Measurements from ENCODE around the gene IZUMO1. TPM values are rescaled to one million over a fixed set of nuclear protein-coding genes. Genes with fewer than 3 reads are reported as not detected.

Gene IZUMO1
- total RNA-seq, 1 experiment from 2014 or later: 10.3 TPM

GRCh38 chr19:48737360-48737998, 9.2 kb downstream of the IZUMO1 start:
- peaks cover 41% of the 10 kb centered on the region for H3K4me1 Mint-ChIP-seq (ENCODE audit: low read depth, unreplicated experiment)
- DNase-seq: peak in 1 of 2 experiments; percentile 51
- H3K27ac Mint-ChIP-seq (ENCODE audit: unreplicated experiment): peak overlapping the region; percentile 77

GRCh38 chr19:48735031-48735615, 11.6 kb downstream of the IZUMO1 start:
- no peaks in the 10 kb centered on the region for H3K9me3 ChIP-seq
- TF ChIP-seq CTCF (IDR thresholded peaks at IDR 0.05; ENCODE audit: insufficient read depth in 1 of 2, low read depth in 1 of 2, low read length in 1 of 2, severe bottlenecking in 1 of 2, unreplicated experiment in 1 of 2): peak; percentile 22 to 41
- no TSS peak for BruUV-seq (replicated peaks)
- H3K4me1 Mint-ChIP-seq (ENCODE audit: low read depth, unreplicated experiment): peaks cover 33% of the 10 kb centered on the region
- peak overlapping the region; percentile 73 for H3K27ac Mint-ChIP-seq (ENCODE audit: unreplicated experiment)
- H3K36me3 Mint-ChIP-seq (ENCODE audit: insufficient read depth, unreplicated experiment): peaks cover 22% of the 10 kb centered on the region
- ChIA-PET POLR2A (interaction anchor here (0.6 to 1.0 kb wide), 2 partner anchors 21 to 39 kb away, joined by 4 to 8 read pairs; no protein-coding TSS in a partner anchor), CTCF (interaction anchor here (0.6 to 1.2 kb wide), 7 partner anchors 10 to 59 kb away, joined by 3 to 7 read pairs (median 6); no protein-coding TSS in a partner anchor)
- H3K4me3 ChIP-seq (ENCODE audit: low read depth, low read length): peak overlapping the region; percentile 55
- H3K36me3 ChIP-seq (ENCODE audit: control insufficient read depth, insufficient read depth, low read length): no peaks in the 10 kb centered on the region
- H3K4me1 ChIP-seq: peaks cover 10% of the 10 kb centered on the region
- DNase-seq: peak; percentile 85 to 86
- no peaks in the 10 kb centered on the region for H3K9me3 Mint-ChIP-seq (ENCODE audit: unreplicated experiment)
- H3K27me3 Mint-ChIP-seq (ENCODE audit: insufficient read depth, unreplicated experiment): no peaks in the 10 kb centered on the region
- intact Hi-C loops (cut with micrococcal nuclease; ENCODE audit: unreplicated experiment): no loop called here
- peak overlapping the region; percentile 85 for H3K4me3 Mint-ChIP-seq (ENCODE audit: unreplicated experiment)
- H3K27me3 ChIP-seq (replicated peaks; ENCODE audit: control insufficient read depth, insufficient read depth, low read length): no peaks in the 10 kb centered on the region

More at GRCh38 chr19:48737360-48737998, 9.2 kb downstream of the IZUMO1 start:
- Histone ChIP-seq H3K36me3 (ENCODE audit: control insufficient read depth, insufficient read depth, low read length) (no peaks in the 10 kb centered on the region), H3K4me1 (peaks cover 22% of the 10 kb centered on the region), H3K4me3 (ENCODE audit: low read depth, low read length) (no peak overlapping the region), H3K9me3 (no peaks in the 10 kb centered on the region), H3K27me3 (replicated peaks; ENCODE audit: control insufficient read depth, insufficient read depth, low read length) (no peaks in the 10 kb centered on the region)
- POLR2A ChIA-PET: no interaction called here
- H3K27me3 Mint-ChIP-seq (ENCODE audit: insufficient read depth, unreplicated experiment): no peaks in the 10 kb centered on the region
- H3K4me3 Mint-ChIP-seq (ENCODE audit: unreplicated experiment): no peak overlapping the region
- intact Hi-C loops (cut with micrococcal nuclease; ENCODE audit: unreplicated experiment): no loop called here
- CTCF ChIA-PET: interaction anchor here (1.7 to 2.9 kb wide), 2 partner anchors 13 to 24 kb away, joined by 10 to 37 read pairs; no protein-coding TSS in a partner anchor
- no peak for TF ChIP-seq CTCF (IDR thresholded peaks at IDR 0.05; ENCODE audit: insufficient read depth in 1 of 2, low read depth in 1 of 2, low read length in 1 of 2, severe bottlenecking in 1 of 2, unreplicated experiment in 1 of 2)
- peaks cover 26% of the 10 kb centered on the region for H3K36me3 Mint-ChIP-seq (ENCODE audit: insufficient read depth, unreplicated experiment)
- no TSS peak for BruUV-seq (replicated peaks)
- H3K9me3 Mint-ChIP-seq (ENCODE audit: unreplicated experiment): no peaks in the 10 kb centered on the region

- peaks cover 22% of the 10 kb centered on the region for H3K36me3 Mint-ChIP-seq (ENCODE audit: insufficient read depth, unreplicated experiment)
- peak overlapping the region; percentile 55 for H3K4me3 ChIP-seq (ENCODE audit: low read depth, low read length)
- intact Hi-C loops (cut with micrococcal nuclease; ENCODE audit: unreplicated experiment): no loop called here
- H3K36me3 ChIP-seq (ENCODE audit: control insufficient read depth, insufficient read depth, low read length): no peaks in the 10 kb centered on the region
- DNase-seq: no peak
- no peaks in the 10 kb centered on the region for H3K27me3 ChIP-seq (replicated peaks; ENCODE audit: control insufficient read depth, insufficient read depth, low read length)
- H3K27me3 Mint-ChIP-seq (ENCODE audit: insufficient read depth, unreplicated experiment): no peaks in the 10 kb centered on the region
- peaks cover 28% of the 10 kb centered on the region for H3K4me1 Mint-ChIP-seq (ENCODE audit: low read depth, unreplicated experiment)
- H3K9me3 Mint-ChIP-seq (ENCODE audit: unreplicated experiment): no peaks in the 10 kb centered on the region
- no peaks in the 10 kb centered on the region for H3K9me3 ChIP-seq
- CTCF ChIA-PET: interaction anchor here (1.2 kb wide), 2 partner anchors 22 to 59 kb away, joined by 5 to 7 read pairs; no protein-coding TSS in a partner anchor
- no peak for TF ChIP-seq CTCF (IDR thresholded peaks at IDR 0.05; ENCODE audit: insufficient read depth in 1 of 2, low read depth in 1 of 2, low read length in 1 of 2, severe bottlenecking in 1 of 2, unreplicated experiment in 1 of 2)
- POLR2A ChIA-PET: interaction anchor here (1.0 kb wide), 1 partner anchor 20 kb away, joined by 8 read pairs; no protein-coding TSS in a partner anchor
- peak overlapping the region; percentile 85 for H3K4me3 Mint-ChIP-seq (ENCODE audit: unreplicated experiment)
- peaks cover 7% of the 10 kb centered on the region for H3K4me1 ChIP-seq
- BruUV-seq (replicated peaks): no TSS peak
- peak overlapping the region; percentile 73 for H3K27ac Mint-ChIP-seq (ENCODE audit: unreplicated experiment)
Measured at GRCh38 chr19:48734625-48735024, 12.1 kb downstream of the IZUMO1 start.

Measured in Caco-2 (cell line).